ENCODE measurements around the gene RBCK1. TPM values are rescaled to one million over a fixed set of nuclear protein-coding genes. Genes with fewer than 3 reads are reported as not detected.

The RBCK1 gene
- polyA plus RNA-seq: 86.9 TPM
- long read RNA-seq, donor 1, transcript RBCK1-213 (3 exons, 1,200 nt): major isoform, 11 of 18 reads
- long read RNA-seq, donor 1, transcript RBCK1-202 (12 exons, 2,774 nt): minor isoform, 5 of 18 reads
- long read RNA-seq, donor 1, partial matches to known transcripts: 0 of 18 reads
- long read RNA-seq, donor 1, other reads (novel, unspliced or antisense): 0 of 18 reads
- long read RNA-seq, donor 2, transcript RBCK1-202 (12 exons, 2,774 nt): minor isoform, 5 of 40 reads
- long read RNA-seq, donor 2, transcript RBCK1-213 (3 exons, 1,200 nt): major isoform, 28 of 40 reads
- long read RNA-seq, donor 2, partial matches to known transcripts: 0 of 40 reads
- long read RNA-seq, donor 2, other reads (novel, unspliced or antisense): 0 of 40 reads
- long read RNA-seq, donor 3, transcript RBCK1-213 (3 exons, 1,200 nt): major isoform, 34 of 75 reads
- long read RNA-seq, donor 3, transcript RBCK1-206 (2 exons, 790 nt): minor isoform, 8 of 75 reads
- long read RNA-seq, donor 3, partial matches to known transcripts: 29 of 75 reads
- long read RNA-seq, donor 3, other reads (novel, unspliced or antisense): 0 of 75 reads
- long read RNA-seq, donor 4, partial matches to known transcripts: 0 of 1 reads
- long read RNA-seq, donor 4, other reads (novel, unspliced or antisense): 0 of 1 reads
- long read RNA-seq, donor 5, transcript RBCK1-213 (3 exons, 1,200 nt): major isoform, 11 of 21 reads
- long read RNA-seq, donor 5, partial matches to known transcripts: 0 of 21 reads
- long read RNA-seq, donor 5, other reads (novel, unspliced or antisense): 0 of 21 reads
- long read RNA-seq, donor 6, transcript RBCK1-213 (3 exons, 1,200 nt): major isoform, 41 of 54 reads
- long read RNA-seq, donor 6, transcript RBCK1-202 (12 exons, 2,774 nt): minor isoform, 8 of 54 reads
- long read RNA-seq, donor 6, partial matches to known transcripts: 0 of 54 reads
- long read RNA-seq, donor 6, other reads (novel, unspliced or antisense): 0 of 54 reads
- long read RNA-seq, donor 7, transcript RBCK1-213 (3 exons, 1,200 nt): major isoform, 9 of 23 reads
- long read RNA-seq, donor 7, transcript RBCK1-202 (12 exons, 2,774 nt): minor isoform, 6 of 23 reads
- long read RNA-seq, donor 7, partial matches to known transcripts: 6 of 23 reads
- long read RNA-seq, donor 7, other reads (novel, unspliced or antisense): 0 of 23 reads
- long read RNA-seq, donor 8, transcript RBCK1-213 (3 exons, 1,200 nt): major isoform, 22 of 31 reads
- long read RNA-seq, donor 8, partial matches to known transcripts: 0 of 31 reads
- long read RNA-seq, donor 8, other reads (novel, unspliced or antisense): 0 of 31 reads
- long read RNA-seq, donor 9, transcript RBCK1-213 (3 exons, 1,200 nt): major isoform, 29 of 42 reads
- long read RNA-seq, donor 9, partial matches to known transcripts: 8 of 42 reads
- long read RNA-seq, donor 9, other reads (novel, unspliced or antisense): 0 of 42 reads
- long read RNA-seq, donor 10, transcript RBCK1-202 (12 exons, 2,774 nt): minor isoform, 8 of 53 reads
- long read RNA-seq, donor 10, transcript RBCK1-213 (3 exons, 1,200 nt): major isoform, 26 of 53 reads
- long read RNA-seq, donor 10, partial matches to known transcripts: 15 of 53 reads
- long read RNA-seq, donor 10, other reads (novel, unspliced or antisense): 0 of 53 reads
- long read RNA-seq, donor 11, transcript RBCK1-202 (12 exons, 2,774 nt): minor isoform, 5 of 20 reads
- long read RNA-seq, donor 11, transcript RBCK1-213 (3 exons, 1,200 nt): major isoform, 13 of 20 reads
- long read RNA-seq, donor 11, partial matches to known transcripts: 0 of 20 reads
- long read RNA-seq, donor 11, other reads (novel, unspliced or antisense): 0 of 20 reads

GRCh38 chr20:407953-408842 lies at the start of gene RBCK1:
RBCK1 (plus strand) TSS chr20:408299; CDS start chr20:408758, 459 bp downstream.
- Histone ChIP-seq H3K27me3 (ENCODE audit: control insufficient read depth, insufficient read depth, low read length) (no peaks in the 10 kb centered on the region), H3K4me1 (ENCODE audit: control insufficient read depth, insufficient read depth, low read length) (peaks cover 12% of the 10 kb centered on the region), H3K4me3 (ENCODE audit: low read length) (peak within 1 kb of the TSS; percentile 99), H3K36me3 (ENCODE audit: control insufficient read depth, insufficient read depth, low read length) (peaks cover 11% of the 10 kb centered on the region), H3K9me3 (ENCODE audit: control insufficient read depth, low read depth, low read length) (no peaks in the 10 kb centered on the region), H3K27ac (ENCODE audit: low read length) (peak within 1 kb of the TSS; percentile 95)
- DNase-seq: peak; percentile 79 to 93
- WGBS (ENCODE audit: insufficient coverage, low lambda C conversion rate): no CpG with 5 or more reads among the region's 87 CpGs

GRCh38 chr20:358891-359555 lies 49.1 kb upstream of the RBCK1 start:
- H3K27me3 ChIP-seq (ENCODE audit: control insufficient read depth, insufficient read depth, low read length): no peaks in the 10 kb centered on the region
- WGBS (ENCODE audit: insufficient coverage, low lambda C conversion rate): 100% methylated on average over 2 of the region's 4 CpGs
- peaks cover 1% of the 10 kb centered on the region for H3K36me3 ChIP-seq (ENCODE audit: control insufficient read depth, insufficient read depth, low read length)
- H3K4me3 ChIP-seq (ENCODE audit: low read length): no peak overlapping the region
- H3K27ac ChIP-seq (ENCODE audit: low read length): no peak overlapping the region
- H3K9me3 ChIP-seq (ENCODE audit: control insufficient read depth, low read depth, low read length): no peaks in the 10 kb centered on the region
- no peaks in the 10 kb centered on the region for H3K4me1 ChIP-seq (ENCODE audit: control insufficient read depth, insufficient read depth, low read length)
- no peak for DNase-seq

GRCh38 chr20:361561-361960 lies 46.5 kb upstream of the RBCK1 start:
- H3K9me3 ChIP-seq (ENCODE audit: control insufficient read depth, low read depth, low read length): no peaks in the 10 kb centered on the region
- H3K27me3 ChIP-seq (ENCODE audit: control insufficient read depth, insufficient read depth, low read length): no peaks in the 10 kb centered on the region
- H3K4me3 ChIP-seq (ENCODE audit: low read length): no peak overlapping the region
- no peak for DNase-seq
- no peaks in the 10 kb centered on the region for H3K36me3 ChIP-seq (ENCODE audit: control insufficient read depth, insufficient read depth, low read length)
- peaks cover 3% of the 10 kb centered on the region for H3K4me1 ChIP-seq (ENCODE audit: control insufficient read depth, insufficient read depth, low read length)
- no CpG with 5 or more reads among the region's 8 CpGs for WGBS (ENCODE audit: insufficient coverage, low lambda C conversion rate)
- H3K27ac ChIP-seq (ENCODE audit: low read length): no peak overlapping the region

- no peaks in the 10 kb centered on the region for H3K27me3 ChIP-seq (ENCODE audit: control insufficient read depth, insufficient read depth, low read length)
- no peak overlapping the region for H3K4me3 ChIP-seq (ENCODE audit: low read length)
- H3K27ac ChIP-seq (ENCODE audit: low read length): no peak overlapping the region
- peak; percentile 81 to 82 for DNase-seq
- H3K9me3 ChIP-seq (ENCODE audit: control insufficient read depth, low read depth, low read length): no peaks in the 10 kb centered on the region
- H3K36me3 ChIP-seq (ENCODE audit: control insufficient read depth, insufficient read depth, low read length): no peaks in the 10 kb centered on the region
- WGBS (ENCODE audit: insufficient coverage, low lambda C conversion rate): no CpG with 5 or more reads among the region's 13 CpGs
- H3K4me1 ChIP-seq (ENCODE audit: control insufficient read depth, insufficient read depth, low read length): peaks cover 3% of the 10 kb centered on the region
These were observed 45.5 kb upstream of the RBCK1 start for GRCh38 chr20:362271-363254.

GRCh38 chr20:363319-364078 lies 44.6 kb upstream of the RBCK1 start:
- no peaks in the 10 kb centered on the region for H3K27me3 ChIP-seq (ENCODE audit: control insufficient read depth, insufficient read depth, low read length)
- peaks cover 3% of the 10 kb centered on the region for H3K4me1 ChIP-seq (ENCODE audit: control insufficient read depth, insufficient read depth, low read length)
- no CpG with 5 or more reads among the region's 13 CpGs for WGBS (ENCODE audit: insufficient coverage, low lambda C conversion rate)
- H3K4me3 ChIP-seq (ENCODE audit: low read length): no peak overlapping the region
- no peaks in the 10 kb centered on the region for H3K9me3 ChIP-seq (ENCODE audit: control insufficient read depth, low read depth, low read length)
- no peak for DNase-seq
- H3K36me3 ChIP-seq (ENCODE audit: control insufficient read depth, insufficient read depth, low read length): no peaks in the 10 kb centered on the region
- no peak overlapping the region for H3K27ac ChIP-seq (ENCODE audit: low read length)

GRCh38 chr20:364905-365794 lies 42.9 kb upstream of the RBCK1 start:
- WGBS (ENCODE audit: insufficient coverage, low lambda C conversion rate): 80% methylated on average over 2 of the region's 9 CpGs
- no peaks in the 10 kb centered on the region for H3K27me3 ChIP-seq (ENCODE audit: control insufficient read depth, insufficient read depth, low read length)
- H3K4me1 ChIP-seq (ENCODE audit: control insufficient read depth, insufficient read depth, low read length): peaks cover 3% of the 10 kb centered on the region
- H3K4me3 ChIP-seq (ENCODE audit: low read length): no peak overlapping the region
- peak in 1 of 2 donors; percentile 47 for DNase-seq
- no peak overlapping the region for H3K27ac ChIP-seq (ENCODE audit: low read length)
- no peaks in the 10 kb centered on the region for H3K9me3 ChIP-seq (ENCODE audit: control insufficient read depth, low read depth, low read length)
- H3K36me3 ChIP-seq (ENCODE audit: control insufficient read depth, insufficient read depth, low read length): no peaks in the 10 kb centered on the region
